ENCODE data around the gene TIMM13.
"Not testable (repeated sequence)": the region's sequence is repeated elsewhere in the genome, so short reads cannot be mapped to it uniquely, and the experiment has no call there.

TIMM13 gene

DNA sequence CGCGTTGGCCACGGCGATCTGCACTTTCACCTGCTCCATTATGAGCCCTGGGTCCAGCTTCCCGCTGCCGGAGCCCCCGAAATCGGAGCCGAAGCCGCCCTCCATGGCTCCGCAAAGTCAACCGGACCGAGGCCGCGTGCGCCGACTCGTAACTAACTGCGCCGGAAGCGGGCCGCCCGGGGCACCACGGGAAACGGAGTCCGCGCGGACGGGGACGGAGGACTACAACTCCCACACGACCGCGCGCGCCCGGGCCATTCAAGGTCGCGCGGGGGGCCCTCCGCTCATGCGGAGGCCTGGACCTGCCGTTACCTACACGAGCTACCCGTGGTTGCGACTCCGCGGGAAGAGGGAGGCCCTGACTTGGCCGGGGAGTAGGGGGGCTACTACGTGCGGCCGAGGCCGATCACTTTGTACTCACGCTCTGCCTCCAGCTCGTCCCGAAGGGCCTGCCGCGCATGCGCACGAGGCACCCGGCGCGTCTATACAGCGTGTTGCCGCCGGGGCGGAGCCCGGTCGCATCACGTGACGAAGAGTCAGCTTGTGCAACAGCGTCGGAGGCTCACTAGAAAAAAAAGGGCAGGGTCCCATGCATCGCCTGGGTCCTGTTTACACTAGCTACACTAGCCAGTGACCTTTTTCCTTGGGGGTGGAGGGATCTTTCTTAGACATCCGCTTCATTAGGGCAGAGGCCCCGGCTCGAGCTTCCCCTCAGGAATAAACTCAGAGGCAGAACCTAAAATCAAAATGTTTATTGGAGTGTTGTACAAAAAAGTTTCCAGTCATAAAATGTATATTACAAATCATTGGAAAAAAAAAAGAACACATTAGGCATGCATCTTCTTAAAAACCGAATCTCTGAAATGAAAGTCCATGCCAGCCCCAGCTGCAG is at the start of gene TIMM13:
TSS of gene TIMM13 (minus strand) at position 158 of the 892 bp plus-strand sequence. CDS start at position 105, 53 bp downstream.
- peak; percentile 48 for FAIRE-seq

DNA sequence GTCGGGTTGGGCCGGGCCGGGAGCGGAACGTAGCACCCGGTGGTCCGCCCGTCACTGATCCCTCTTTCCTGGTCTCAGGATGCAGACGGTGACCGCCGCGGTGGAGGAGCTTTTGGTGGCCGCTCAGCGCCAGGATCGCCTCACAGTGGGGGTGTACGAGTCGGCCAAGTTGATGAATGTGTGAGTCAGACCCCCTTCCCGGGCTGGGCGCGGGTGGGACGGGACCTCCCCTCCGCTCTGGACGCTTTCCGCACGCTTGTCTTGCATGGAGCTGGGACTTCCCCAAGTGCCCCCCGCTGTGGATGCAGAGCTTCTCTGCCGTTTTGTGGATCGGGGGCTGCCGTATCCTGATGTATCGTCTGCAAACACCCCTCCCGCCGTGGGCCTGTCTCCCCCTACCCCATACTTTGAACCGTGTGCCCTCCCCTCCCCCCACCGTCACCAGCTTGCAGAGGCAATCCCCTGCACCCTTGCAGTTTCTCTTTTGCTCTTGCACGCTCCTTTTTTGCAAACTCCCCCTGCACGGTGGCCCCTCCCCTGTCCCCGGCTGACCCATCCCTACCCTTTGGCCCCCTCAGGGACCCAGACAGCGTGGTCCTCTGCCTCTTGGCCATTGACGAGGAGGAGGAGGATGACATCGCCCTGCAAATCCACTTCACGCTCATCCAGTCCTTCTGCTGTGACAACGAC is 49.2 kb upstream of the TIMM13 start:
- FAIRE-seq, result no peak

- FAIRE-seq, result peak; percentile 86
These were observed 48.5 kb upstream of the TIMM13 start, which contains the start of gene GADD45B for GRCh38 chr19:2475702-2476450. Gene GADD45B (plus strand): TSS chr19:2476127. CDS start chr19:2476359, 232 bp downstream.

DNA sequence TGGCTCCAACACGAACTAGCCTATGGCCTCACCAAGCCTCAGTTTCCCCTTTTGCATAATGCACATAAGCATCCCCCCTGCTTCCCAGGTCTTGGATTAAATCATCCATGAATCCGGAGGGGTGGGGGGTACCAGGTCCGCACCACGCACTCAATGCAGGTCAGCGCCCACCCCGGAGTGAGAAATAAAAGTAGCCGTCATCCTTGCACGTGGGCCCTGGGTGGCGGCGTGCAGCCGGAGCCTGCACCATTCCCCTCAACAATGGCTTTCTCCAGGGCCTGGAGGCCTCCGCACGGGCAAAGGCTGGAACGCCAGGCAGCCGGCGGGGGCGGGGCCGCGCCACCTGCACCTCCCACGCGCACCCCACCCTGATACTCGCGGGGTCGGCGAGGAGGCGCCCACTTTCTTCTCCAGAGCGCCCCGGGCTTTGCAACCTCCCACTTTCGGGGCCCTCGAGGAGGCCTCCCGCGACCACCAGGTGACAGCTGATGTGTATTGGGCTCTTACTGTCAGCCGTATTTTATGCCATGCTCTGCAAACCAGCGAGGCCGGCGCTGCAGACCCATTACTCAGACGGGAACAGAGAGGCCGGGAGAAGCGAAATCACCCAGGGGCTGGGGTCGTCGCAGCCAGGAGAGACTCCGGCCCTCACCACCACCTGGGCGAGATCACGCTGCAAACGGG is 47.8 kb upstream of the TIMM13 start:
- FAIRE-seq, result no peak

- no peak for FAIRE-seq
These were observed 47.0 kb upstream of the TIMM13 start for GRCh38 chr19:2474232-2475017.

- FAIRE-seq, result not testable (repeated sequence)
These were observed 42.5 kb upstream of the TIMM13 start for GRCh38 chr19:2469915-2470200.

- no peak for FAIRE-seq
These were observed 41.9 kb upstream of the TIMM13 start for GRCh38 chr19:2469102-2469914.

- no peak for FAIRE-seq
These were observed 41.2 kb upstream of the TIMM13 start for GRCh38 chr19:2468596-2468995.

GRCh38 chr19:2464389-2464788 is 37.0 kb upstream of the TIMM13 start:
- FAIRE-seq, result no peak

GRCh38 chr19:2463694-2464093 is 36.3 kb upstream of the TIMM13 start:
- not testable (repeated sequence) for FAIRE-seq

DNA sequence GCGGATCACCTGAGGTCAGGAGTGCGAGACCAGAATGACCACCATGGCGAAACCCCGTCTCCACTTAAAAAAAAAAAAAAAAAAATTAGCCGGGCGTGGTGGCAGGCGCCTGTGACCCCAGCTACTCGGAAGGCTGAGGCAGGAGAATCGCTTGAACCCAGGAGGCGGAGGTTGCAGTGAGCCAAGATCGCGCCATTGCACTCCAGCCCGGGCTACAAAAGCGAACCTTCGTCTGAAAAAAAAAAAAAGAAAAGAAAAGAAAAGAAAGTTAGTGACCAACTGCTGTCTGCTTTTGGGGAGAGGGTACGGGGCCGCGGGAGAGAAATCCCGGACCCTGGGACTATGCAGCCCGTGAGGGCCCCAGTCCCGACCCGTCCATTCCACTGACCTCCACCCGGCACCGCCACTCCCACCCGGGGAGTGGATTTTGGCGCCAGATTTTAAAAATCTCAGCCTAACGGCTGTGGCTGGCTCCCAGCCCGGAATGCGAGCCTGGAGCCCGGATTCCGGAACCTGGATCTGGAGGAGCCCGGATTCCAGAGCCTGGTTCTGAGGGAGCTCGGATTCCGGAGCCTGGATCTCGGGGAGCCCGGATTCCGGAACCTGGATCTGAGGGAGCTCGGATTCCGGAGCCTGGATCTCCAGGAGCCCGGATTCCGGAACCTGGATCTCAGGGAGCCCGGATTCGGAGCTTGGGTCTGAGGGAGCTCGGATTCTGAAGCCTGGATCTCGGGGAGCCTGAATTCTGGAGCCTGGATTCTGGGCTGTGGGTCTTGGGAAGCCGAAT is 35.4 kb upstream of the TIMM13 start:
- peak; percentile 76 for FAIRE-seq

DNA sequence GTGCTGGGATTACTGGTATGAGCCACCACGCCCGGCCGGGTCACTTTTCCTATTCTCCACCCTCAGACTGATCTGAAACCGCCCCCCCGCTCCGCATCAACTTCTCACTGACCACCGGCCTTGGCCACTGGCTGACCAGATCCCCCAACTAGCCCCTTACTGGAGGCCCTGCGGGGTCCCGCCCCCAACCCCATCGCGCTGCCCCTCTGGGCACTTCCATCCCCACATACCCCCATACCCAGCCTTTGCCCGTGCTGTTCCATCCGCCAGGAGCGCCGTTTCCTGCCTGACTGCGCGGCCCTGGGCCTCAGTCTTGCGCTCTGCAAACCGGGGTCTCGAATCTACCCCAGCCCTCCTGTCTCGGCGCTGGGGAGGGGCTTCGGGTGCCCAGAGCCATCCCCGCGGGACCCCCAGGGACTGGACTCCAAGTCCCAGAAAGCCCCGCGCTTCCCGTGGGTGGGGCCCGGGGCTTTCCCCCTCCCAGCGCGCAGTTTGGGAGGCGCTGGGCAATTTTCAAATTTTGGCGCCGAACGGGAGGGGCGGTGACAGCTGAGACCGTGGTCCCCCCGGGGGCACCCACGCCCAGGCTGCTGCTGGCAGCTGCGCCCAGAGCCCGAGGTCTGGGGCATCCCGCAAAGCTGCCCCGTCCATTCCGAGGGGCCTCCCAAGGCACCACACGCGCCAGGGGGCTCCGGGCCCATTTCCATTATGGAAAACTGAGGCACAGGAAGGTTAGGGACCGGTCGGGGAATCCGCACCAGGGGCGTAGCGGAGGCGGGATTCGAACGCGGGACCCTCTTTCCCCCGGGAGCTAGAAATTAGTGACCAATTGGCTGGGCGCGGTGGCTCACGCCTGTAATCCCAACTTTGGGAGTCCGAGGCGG is 34.6 kb upstream of the TIMM13 start:
- no peak for FAIRE-seq

DNA sequence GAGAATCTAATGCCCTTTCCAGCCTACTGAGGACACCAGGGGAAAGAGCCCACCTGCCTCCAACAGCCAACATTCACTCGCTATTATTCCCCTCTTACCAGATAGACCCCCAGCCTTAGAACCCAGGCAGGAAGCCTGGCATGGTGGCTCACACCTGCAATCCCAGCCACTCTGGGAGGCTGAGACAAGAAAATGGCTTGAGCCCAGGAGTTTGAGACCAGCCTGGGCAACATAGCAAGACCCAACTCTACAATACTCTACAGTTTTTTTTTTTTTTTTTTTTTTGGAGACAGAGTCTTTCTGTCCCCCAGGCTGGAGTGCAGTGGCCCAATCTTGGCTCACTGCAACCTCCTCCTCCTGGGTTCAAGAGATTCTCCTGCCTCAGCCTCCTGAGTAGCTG is 32.9 kb upstream of the TIMM13 start:
- FAIRE-seq, result no peak

DNA sequence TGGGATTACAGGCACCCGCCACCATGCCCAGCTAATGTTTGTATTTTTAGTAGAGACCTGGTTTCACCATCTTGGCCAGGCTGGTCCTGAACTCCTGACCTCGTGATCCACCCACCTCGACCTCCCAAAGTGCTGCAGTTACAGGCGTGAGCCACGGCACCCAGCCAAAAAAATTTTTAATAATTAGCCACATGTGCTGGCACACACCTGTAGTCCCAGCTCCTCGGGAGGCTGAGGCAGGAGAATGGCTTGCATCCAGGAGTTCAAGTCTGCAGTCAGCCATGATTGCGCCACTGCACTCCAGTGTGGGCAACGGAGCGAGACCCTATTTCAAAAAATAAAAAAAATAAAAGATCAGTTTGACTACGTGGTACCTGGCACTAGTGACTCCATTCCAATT is 31.4 kb upstream of the TIMM13 start:
- FAIRE-seq, result not testable (repeated sequence)

DNA sequence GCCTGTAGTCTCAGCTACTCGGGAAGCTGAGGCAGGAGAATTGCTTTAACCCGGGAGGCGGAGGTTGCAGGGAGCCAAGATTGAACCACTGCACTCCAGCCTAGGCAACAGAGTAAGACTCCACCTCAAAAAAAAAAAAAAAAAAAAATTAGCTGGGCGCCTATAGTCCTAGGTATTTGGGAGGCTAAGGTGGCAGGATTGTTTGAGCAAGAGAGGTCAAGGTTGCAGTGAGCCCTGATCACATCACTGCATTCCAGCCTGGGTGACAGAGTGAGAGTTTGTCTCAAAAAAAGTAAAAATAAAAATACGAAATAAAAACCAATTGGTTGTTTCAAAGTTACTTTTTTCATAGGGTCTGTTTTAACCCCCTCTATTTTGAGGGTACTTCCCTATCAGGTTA is 30.7 kb upstream of the TIMM13 start:
- FAIRE-seq, result no peak

DNA sequence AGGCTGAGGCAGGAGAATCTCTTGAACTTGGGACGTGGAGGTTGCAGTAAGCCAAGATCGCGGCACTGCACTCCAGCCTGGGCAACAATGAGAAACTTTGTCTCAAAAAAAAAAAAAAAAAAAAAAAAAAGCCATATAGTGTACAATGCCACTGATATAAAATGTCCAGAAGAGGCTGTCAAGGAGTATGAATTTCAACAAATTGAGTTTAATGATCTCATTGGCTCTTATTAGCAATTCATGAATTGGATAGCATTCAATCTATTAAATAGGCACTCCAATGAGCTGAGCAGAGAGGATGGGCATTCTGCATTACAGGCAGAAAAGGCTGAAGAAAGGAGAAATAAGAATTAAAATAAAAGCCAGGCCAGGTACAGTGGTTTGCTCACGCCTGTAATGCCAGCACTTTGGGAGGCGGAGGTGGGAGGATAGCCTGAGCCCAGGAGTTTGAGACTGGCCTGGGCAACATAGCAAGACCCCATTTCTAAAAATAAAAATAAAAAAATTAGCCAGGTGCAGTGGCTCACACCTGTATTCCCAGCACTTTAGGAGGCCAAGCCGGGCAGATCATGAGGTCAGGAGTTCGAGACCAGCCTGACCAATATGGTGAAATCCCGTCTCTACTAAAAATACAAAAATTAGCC is 30.1 kb upstream of the TIMM13 start:
- no peak for FAIRE-seq

GRCh38 chr19:2455851-2456570 is 28.6 kb upstream of the TIMM13 start:
- no peak for FAIRE-seq
